ENCODE measurements around the gene AOPEP. TPM values are rescaled to one million over a fixed set of nuclear protein-coding genes. Genes with fewer than 3 reads are reported as not detected.

AOPEP gene
- total RNA-seq, 1 donor from 2014 or later = 92.3 TPM

GRCh38 chr9:94811074-94811473 lies 84.6 kb downstream of the AOPEP start:
- H3K4me3 Mint-ChIP-seq (ENCODE audit: unreplicated experiment) = no peak overlapping the region
- H3K36me3 Mint-ChIP-seq (ENCODE audit: low read depth) = peaks cover 14% of the 10 kb centered on the region
- H3K4me1 Mint-ChIP-seq (ENCODE audit: low read depth) = peaks cover 73% of the 10 kb centered on the region
- DNase-seq (ENCODE audit: low spot score) = no peak
- H3K9me3 Mint-ChIP-seq (ENCODE audit: low read depth) = no peaks in the 10 kb centered on the region
- no peaks in the 10 kb centered on the region for H3K27me3 Mint-ChIP-seq (ENCODE audit: low read depth)
- peak overlapping the region; percentile 77 for H3K27ac Mint-ChIP-seq (ENCODE audit: unreplicated experiment)
- TF ChIP-seq, protein P1, sequence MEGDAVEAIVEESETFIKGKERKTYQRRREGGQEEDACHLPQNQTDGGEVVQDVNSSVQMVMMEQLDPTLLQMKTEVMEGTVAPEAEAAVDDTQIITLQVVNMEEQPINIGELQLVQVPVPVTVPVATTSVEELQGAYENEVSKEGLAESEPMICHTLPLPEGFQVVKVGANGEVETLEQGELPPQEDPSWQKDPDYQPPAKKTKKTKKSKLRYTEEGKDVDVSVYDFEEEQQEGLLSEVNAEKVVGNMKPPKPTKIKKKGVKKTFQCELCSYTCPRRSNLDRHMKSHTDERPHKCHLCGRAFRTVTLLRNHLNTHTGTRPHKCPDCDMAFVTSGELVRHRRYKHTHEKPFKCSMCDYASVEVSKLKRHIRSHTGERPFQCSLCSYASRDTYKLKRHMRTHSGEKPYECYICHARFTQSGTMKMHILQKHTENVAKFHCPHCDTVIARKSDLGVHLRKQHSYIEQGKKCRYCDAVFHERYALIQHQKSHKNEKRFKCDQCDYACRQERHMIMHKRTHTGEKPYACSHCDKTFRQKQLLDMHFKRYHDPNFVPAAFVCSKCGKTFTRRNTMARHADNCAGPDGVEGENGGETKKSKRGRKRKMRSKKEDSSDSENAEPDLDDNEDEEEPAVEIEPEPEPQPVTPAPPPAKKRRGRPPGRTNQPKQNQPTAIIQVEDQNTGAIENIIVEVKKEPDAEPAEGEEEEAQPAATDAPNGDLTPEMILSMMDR (IDR thresholded peaks at IDR 0.05) = peak; percentile 17

DNA sequence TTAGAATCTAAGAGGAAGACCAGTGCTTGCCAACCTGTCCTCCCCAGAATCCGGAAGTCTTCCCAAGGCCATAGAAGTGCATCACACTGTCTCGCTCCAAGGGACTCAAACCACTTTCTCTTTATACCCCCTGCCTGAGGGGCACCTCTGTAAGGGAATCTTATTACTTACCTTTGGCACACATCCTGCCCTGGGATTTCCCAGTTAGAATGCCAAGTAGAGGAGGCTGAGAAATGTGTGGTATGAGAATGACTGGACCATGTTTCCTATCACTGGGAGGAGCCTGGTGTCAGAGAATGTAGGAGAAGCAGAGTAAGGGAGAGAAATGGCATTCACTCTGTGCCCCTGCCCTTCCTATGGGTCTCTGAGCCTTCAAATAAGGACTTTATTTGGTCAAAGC lies 85.8 kb downstream of the AOPEP start:
- no peak overlapping the region for H3K4me3 Mint-ChIP-seq (ENCODE audit: unreplicated experiment)
- peaks cover 70% of the 10 kb centered on the region for H3K4me1 Mint-ChIP-seq (ENCODE audit: low read depth)
- TF ChIP-seq, protein P1 (IDR thresholded peaks at IDR 0.05) = no peak
- peaks cover 10% of the 10 kb centered on the region for H3K36me3 Mint-ChIP-seq (ENCODE audit: low read depth)
- DNase-seq (ENCODE audit: low spot score) = no peak
- H3K27ac Mint-ChIP-seq (ENCODE audit: unreplicated experiment) = peak overlapping the region; percentile 83
- H3K9me3 Mint-ChIP-seq (ENCODE audit: low read depth) = no peaks in the 10 kb centered on the region
- no peaks in the 10 kb centered on the region for H3K27me3 Mint-ChIP-seq (ENCODE audit: low read depth)

GRCh38 chr9:94813379-94813778 lies 86.9 kb downstream of the AOPEP start:
- TF ChIP-seq, protein P1 (IDR thresholded peaks at IDR 0.05) = no peak
- Mint-ChIP-seq H3K36me3 (ENCODE audit: low read depth) (peaks cover 8% of the 10 kb centered on the region), H3K9me3 (ENCODE audit: low read depth) (no peaks in the 10 kb centered on the region), H3K4me3 (ENCODE audit: unreplicated experiment) (no peak overlapping the region), H3K27me3 (ENCODE audit: low read depth) (no peaks in the 10 kb centered on the region), H3K4me1 (ENCODE audit: low read depth) (peaks cover 70% of the 10 kb centered on the region), H3K27ac (ENCODE audit: unreplicated experiment) (peak overlapping the region; percentile 83)
- DNase-seq (ENCODE audit: low spot score) = no peak

DNA sequence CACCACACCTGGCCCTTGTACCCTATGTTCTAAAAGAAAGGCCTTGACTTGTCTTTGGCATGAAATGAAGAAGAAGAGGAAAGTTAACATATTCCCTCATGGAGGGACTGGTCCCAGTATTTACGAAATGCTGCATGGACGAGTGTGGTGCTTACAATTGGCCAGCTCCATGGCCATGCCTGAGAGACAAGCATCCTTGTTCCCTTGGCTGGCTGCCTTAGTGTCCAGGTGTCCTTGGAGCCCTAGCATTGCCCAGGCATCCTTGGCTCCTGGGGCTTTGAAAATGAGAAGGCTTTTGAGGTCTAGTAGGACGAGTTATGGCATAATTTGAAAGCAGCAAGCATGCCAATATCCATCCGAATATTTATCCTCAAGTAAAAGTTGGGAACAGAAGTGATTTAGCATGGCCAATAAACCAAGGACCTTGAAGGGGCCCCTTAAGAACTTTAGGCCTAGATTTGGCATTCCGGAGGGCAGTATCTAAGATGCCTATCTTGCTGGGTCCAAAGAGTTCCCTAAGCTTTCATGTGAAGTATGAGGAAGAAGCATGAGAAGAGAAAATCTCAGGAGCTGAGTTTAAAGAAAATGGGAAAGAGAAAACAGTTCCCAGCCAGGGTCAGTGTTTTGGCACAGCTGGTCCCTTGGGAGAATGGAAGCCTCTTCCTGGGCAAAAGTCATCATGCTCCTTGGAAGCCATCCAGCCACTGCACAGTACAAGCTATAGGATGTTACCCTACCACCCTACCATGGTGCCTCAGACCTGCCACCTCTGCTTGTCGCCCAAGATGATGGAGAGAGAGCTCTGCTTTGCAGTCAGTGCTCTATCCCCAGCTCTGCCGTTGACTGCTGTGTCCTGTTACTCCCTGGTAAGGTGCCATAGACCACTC lies 91.0 kb downstream of the AOPEP start:
- H3K27ac Mint-ChIP-seq (ENCODE audit: unreplicated experiment) = peak overlapping the region; percentile 77
- DNase-seq (ENCODE audit: low spot score) = no peak
- H3K36me3 Mint-ChIP-seq (ENCODE audit: low read depth) = peaks cover 8% of the 10 kb centered on the region
- peaks cover 62% of the 10 kb centered on the region for H3K4me1 Mint-ChIP-seq (ENCODE audit: low read depth)
- TF ChIP-seq, protein P1 (IDR thresholded peaks at IDR 0.05) = no peak
- H3K9me3 Mint-ChIP-seq (ENCODE audit: low read depth) = no peaks in the 10 kb centered on the region
- H3K4me3 Mint-ChIP-seq (ENCODE audit: unreplicated experiment) = no peak overlapping the region
- no peaks in the 10 kb centered on the region for H3K27me3 Mint-ChIP-seq (ENCODE audit: low read depth)

DNA sequence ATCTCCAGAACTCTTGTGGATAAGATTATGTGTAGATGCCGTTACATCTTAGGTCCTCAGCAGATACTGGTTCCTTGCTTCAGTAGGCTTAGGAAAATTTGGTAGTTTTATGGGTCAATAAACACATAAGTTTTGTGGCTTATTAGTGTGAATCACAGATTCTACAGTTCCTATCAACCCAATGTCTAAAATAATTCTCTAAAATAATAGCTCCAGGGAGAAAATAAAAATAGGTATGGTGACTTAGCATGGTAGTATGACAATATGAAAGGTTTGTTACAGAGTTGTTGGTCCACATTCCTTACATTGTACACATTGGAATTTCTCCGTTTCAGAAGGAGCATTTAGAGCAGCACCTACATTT lies 91.7 kb downstream of the AOPEP start:
- H3K27ac Mint-ChIP-seq (ENCODE audit: unreplicated experiment) = peak overlapping the region; percentile 77
- peaks cover 61% of the 10 kb centered on the region for H3K4me1 Mint-ChIP-seq (ENCODE audit: low read depth)
- DNase-seq (ENCODE audit: low spot score) = no peak
- no peaks in the 10 kb centered on the region for H3K9me3 Mint-ChIP-seq (ENCODE audit: low read depth)
- H3K36me3 Mint-ChIP-seq (ENCODE audit: low read depth) = peaks cover 8% of the 10 kb centered on the region
- H3K4me3 Mint-ChIP-seq (ENCODE audit: unreplicated experiment) = no peak overlapping the region
- TF ChIP-seq, protein P1 (IDR thresholded peaks at IDR 0.05) = no peak
- no peaks in the 10 kb centered on the region for H3K27me3 Mint-ChIP-seq (ENCODE audit: low read depth)
